ENCODE measurements around the gene SUGP1. TPM values are rescaled to one million over a fixed set of nuclear protein-coding genes. Genes with fewer than 3 reads are reported as not detected.

SUGP1 gene
- total RNA-seq, 1 donor: 27.1 TPM

- Histone ChIP-seq H3K36me3 (ENCODE audit: insufficient read depth, low read length) (peaks cover 50% of the 10 kb centered on the region), H3K79me2 (ENCODE audit: insufficient read depth, low read length) (peaks cover 77% of the 10 kb centered on the region)
Observed at GRCh38 chr19:19327672-19328071, 7.4 kb upstream of the SUGP1 start.

DNA sequence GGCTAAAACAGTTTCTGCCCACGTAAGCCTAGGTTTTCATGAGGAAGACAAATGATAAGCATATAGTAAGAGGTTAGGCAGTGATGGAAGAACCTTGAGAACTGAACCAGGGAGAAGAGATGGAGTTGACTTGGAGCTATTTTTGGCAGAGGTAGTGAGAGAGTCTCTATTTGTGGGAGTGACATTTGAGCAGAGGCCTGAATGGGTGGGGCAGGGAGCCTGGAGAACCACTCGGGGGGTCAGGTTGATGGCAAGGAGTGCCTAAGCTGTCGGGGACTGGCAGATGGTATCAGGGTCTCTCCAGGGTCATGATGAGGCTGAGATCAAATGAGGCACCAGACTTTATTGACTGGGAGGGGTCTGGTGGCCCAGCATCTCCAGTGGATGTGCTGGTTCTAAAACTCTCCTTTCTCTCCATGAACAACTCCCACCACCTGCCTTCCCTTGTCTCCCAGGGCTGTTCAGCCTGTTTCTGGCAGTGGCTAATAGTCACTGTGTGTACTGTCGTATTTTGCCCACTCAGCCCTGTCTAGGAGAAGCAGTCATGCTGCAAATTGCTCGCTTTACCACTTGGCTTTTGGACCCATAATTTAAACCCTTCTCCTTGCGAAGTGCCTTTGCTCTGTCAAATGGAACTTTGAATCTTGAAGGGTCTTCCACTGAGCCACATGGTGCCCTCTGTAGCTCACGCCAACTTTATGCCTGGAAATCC is 3.9 kb upstream of the SUGP1 start:
- Histone ChIP-seq H4K20me1 (ENCODE audit: insufficient read depth, low read length) (peaks cover 26% of the 10 kb centered on the region), H3K36me3 (ENCODE audit: insufficient read depth, low read length) (peaks cover 27% of the 10 kb centered on the region), H3K9me3 (ENCODE audit: low read depth, low read length) (no peaks in the 10 kb centered on the region), H3K4me1 (ENCODE audit: insufficient read depth, low read length) (peaks cover 15% of the 10 kb centered on the region), H3K79me2 (ENCODE audit: insufficient read depth, low read length) (peaks cover 81% of the 10 kb centered on the region), H2AFZ (ENCODE audit: low read length) (no peak overlapping the region), H3K27ac (ENCODE audit: low read depth, low read length) (no peak overlapping the region), H3K4me2 (ENCODE audit: insufficient read depth, low read length) (no peak overlapping the region), H3K4me3 (ENCODE audit: insufficient read depth, low read length) (no peak overlapping the region), H3K27me3 (ENCODE audit: insufficient read depth, low read length) (no peaks in the 10 kb centered on the region)
- DNase-seq (ENCODE audit: insufficient read length, low spot score, missing footprints): peak; percentile 62
- TF ChIP-seq, protein P1, sequence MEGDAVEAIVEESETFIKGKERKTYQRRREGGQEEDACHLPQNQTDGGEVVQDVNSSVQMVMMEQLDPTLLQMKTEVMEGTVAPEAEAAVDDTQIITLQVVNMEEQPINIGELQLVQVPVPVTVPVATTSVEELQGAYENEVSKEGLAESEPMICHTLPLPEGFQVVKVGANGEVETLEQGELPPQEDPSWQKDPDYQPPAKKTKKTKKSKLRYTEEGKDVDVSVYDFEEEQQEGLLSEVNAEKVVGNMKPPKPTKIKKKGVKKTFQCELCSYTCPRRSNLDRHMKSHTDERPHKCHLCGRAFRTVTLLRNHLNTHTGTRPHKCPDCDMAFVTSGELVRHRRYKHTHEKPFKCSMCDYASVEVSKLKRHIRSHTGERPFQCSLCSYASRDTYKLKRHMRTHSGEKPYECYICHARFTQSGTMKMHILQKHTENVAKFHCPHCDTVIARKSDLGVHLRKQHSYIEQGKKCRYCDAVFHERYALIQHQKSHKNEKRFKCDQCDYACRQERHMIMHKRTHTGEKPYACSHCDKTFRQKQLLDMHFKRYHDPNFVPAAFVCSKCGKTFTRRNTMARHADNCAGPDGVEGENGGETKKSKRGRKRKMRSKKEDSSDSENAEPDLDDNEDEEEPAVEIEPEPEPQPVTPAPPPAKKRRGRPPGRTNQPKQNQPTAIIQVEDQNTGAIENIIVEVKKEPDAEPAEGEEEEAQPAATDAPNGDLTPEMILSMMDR (IDR thresholded peaks at IDR 0.05; ENCODE audit: extremely low read depth, low read depth, low read length): no peak

More at GRCh38 chr19:19327672-19328071, 7.4 kb upstream of the SUGP1 start:
- H3K4me1 ChIP-seq (ENCODE audit: insufficient read depth, low read length): peaks cover 3% of the 10 kb centered on the region
- H3K4me3 ChIP-seq (ENCODE audit: insufficient read depth, low read length): no peak overlapping the region
- H3K27ac ChIP-seq (ENCODE audit: low read depth, low read length): no peak overlapping the region
- no peaks in the 10 kb centered on the region for H3K27me3 ChIP-seq (ENCODE audit: insufficient read depth, low read length)
- H3K9me3 ChIP-seq (ENCODE audit: low read depth, low read length): no peaks in the 10 kb centered on the region
- H2AFZ ChIP-seq (ENCODE audit: low read length): no peak overlapping the region
- TF ChIP-seq, protein P1 (IDR thresholded peaks at IDR 0.05; ENCODE audit: extremely low read depth, low read depth, low read length): no peak
- peak; percentile 66 for DNase-seq (ENCODE audit: insufficient read length, low spot score, missing footprints)
- no peak overlapping the region for H3K4me2 ChIP-seq (ENCODE audit: insufficient read depth, low read length)
- peaks cover 34% of the 10 kb centered on the region for H4K20me1 ChIP-seq (ENCODE audit: insufficient read depth, low read length)

GRCh38 chr19:19321141-19321577 is 850 bp upstream of the SUGP1 start:
- Histone ChIP-seq H2AFZ (ENCODE audit: low read length) (peak overlapping the region; percentile 96), H3K4me1 (ENCODE audit: insufficient read depth, low read length) (peaks cover 16% of the 10 kb centered on the region), H3K36me3 (ENCODE audit: insufficient read depth, low read length) (peaks cover 22% of the 10 kb centered on the region), H3K4me2 (ENCODE audit: insufficient read depth, low read length) (peak overlapping the region; percentile 99), H3K27me3 (ENCODE audit: insufficient read depth, low read length) (no peaks in the 10 kb centered on the region), H3K4me3 (ENCODE audit: insufficient read depth, low read length) (peak overlapping the region; percentile 99), H3K27ac (ENCODE audit: low read depth, low read length) (peak overlapping the region; percentile 98), H3K79me2 (ENCODE audit: insufficient read depth, low read length) (peaks cover 91% of the 10 kb centered on the region), H4K20me1 (ENCODE audit: insufficient read depth, low read length) (peaks cover 20% of the 10 kb centered on the region), H3K9me3 (ENCODE audit: low read depth, low read length) (no peaks in the 10 kb centered on the region)
- TF ChIP-seq, protein P1 (IDR thresholded peaks at IDR 0.05; ENCODE audit: extremely low read depth, low read depth, low read length): no peak
- peak; percentile 62 for DNase-seq (ENCODE audit: insufficient read length, low spot score, missing footprints)

DNA sequence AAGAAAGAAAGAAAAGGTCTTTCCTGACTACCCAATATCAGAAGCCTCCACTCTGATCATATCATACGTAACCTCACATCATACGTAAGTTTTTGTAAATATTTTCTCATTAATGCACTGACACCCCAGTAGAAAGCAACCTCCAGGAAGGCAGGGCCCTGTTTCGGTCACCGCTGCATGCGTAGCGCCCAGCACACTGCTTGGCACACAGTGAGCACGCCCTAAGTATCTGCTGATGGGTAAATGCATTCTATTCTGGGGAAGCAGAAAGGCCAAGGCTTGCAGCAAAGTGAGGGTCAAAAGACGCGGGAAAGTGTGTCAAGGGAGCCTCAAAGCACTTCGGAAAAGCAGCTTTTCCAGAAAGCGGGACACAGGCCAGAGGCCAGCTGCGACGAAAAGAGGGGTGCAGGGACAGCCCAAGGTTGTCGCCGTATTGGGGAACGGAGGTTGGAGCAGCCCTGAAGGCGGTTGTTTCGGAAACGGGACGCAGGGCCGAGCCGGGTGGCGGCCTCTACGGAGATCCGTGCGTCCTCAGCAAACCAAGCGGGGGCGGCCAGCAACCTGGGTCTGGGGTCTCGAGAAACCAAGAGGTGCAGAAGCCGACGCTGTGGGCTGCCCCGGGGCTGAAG is 463 bp downstream of the SUGP1 start:
- peaks cover 16% of the 10 kb centered on the region for H3K4me1 ChIP-seq (ENCODE audit: insufficient read depth, low read length)
- no peaks in the 10 kb centered on the region for H3K27me3 ChIP-seq (ENCODE audit: insufficient read depth, low read length)
- H3K4me2 ChIP-seq (ENCODE audit: insufficient read depth, low read length): peak overlapping the region; percentile 99
- H3K36me3 ChIP-seq (ENCODE audit: insufficient read depth, low read length): peaks cover 28% of the 10 kb centered on the region
- peak overlapping the region; percentile 99 for H2AFZ ChIP-seq (ENCODE audit: low read length)
- H3K79me2 ChIP-seq (ENCODE audit: insufficient read depth, low read length): peaks cover 92% of the 10 kb centered on the region
- H3K9me3 ChIP-seq (ENCODE audit: low read depth, low read length): no peaks in the 10 kb centered on the region
- TF ChIP-seq, protein P1 (IDR thresholded peaks at IDR 0.05; ENCODE audit: extremely low read depth, low read depth, low read length): no peak
- peak overlapping the region; percentile 98 for H3K27ac ChIP-seq (ENCODE audit: low read depth, low read length)
- DNase-seq (ENCODE audit: insufficient read length, low spot score, missing footprints): peak; percentile 78
- peak overlapping the region; percentile 99 for H3K4me3 ChIP-seq (ENCODE audit: insufficient read depth, low read length)
- H4K20me1 ChIP-seq (ENCODE audit: insufficient read depth, low read length): peaks cover 18% of the 10 kb centered on the region

Data from osteoblast (primary cell).